Adrenal gland (tissue), 12 donors: ENCODE data around the gene TUBA1B. TPM values are rescaled to one million over a fixed set of nuclear protein-coding genes. Genes with fewer than 3 reads are reported as not detected.

ENCODE experiments used
- DNase-seq, 7 donors: peaks; one replicate each; pipeline ENCODE4 v3.0.0-alpha.2; 2019 to 2020
- H3K27ac ChIP-seq, 5 donors: fragments of 200-600 bp; sonication (generic) in 4 of 5; 1 replicate in 3 of 5; 2 replicates in 2 of 5; pipeline versions ENCODE4 v1.5.1 to v1.8.0; 2016 to 2020; ENCODE audit warnings: mild to moderate bottlenecking in 1 of 5
- H3K27me3 ChIP-seq: fragments of 200-600 bp; 2 replicates; pipeline ENCODE4 v1.8.0; 2021
- H3K36me3 ChIP-seq, 2 donors: fragments of 200-600 bp; replicated peaks in 1 of 2; 1 replicate in 1 of 2; 2 replicates in 1 of 2; pipeline versions ENCODE4 v1.5.1 to v1.8.0; 2018 to 2022
- H3K4me1 ChIP-seq, 2 donors: fragments of 200-600 bp; replicated peaks in 1 of 2; 1 replicate in 1 of 2; 2 replicates in 1 of 2; pipeline versions ENCODE4 v1.5.1 to v1.8.0; 2018 to 2021
- H3K4me3 ChIP-seq, 4 donors: fragments of 200-600 bp; sonication (generic) in 3 of 4; one replicate each; pipeline ENCODE4 v1.5.1; 2016 to 2018
- H3K9me3 ChIP-seq, 3 donors: fragments of 200-600 bp; sonication (generic) in 1 of 3; replicated peaks in 1 of 3; 1 replicate in 2 of 3; 2 replicates in 1 of 3; pipeline versions ENCODE4 v1.5.1 to v1.8.0; 2016 to 2021
- CTCF ChIP-seq, 6 experiments: fragments of 450-650 bp in 4 of 6; fragments of 200-600 bp in 2 of 6; sonication (generic) in 1 of 6; IDR thresholded peaks; 1 replicate in 5 of 6; 2 replicates in 1 of 6; pipeline versions ENCODE4 v1.5.1 to v1.8.0; 2016 to 2021; ENCODE audit warnings: antibody characterized with exemption in 6 of 6, mild to moderate bottlenecking in 2 of 6, moderate library complexity in 1 of 6
- POLR2A ChIP-seq, 2 donors: fragments of 450-650 bp; IDR thresholded peaks; one replicate each; pipeline ENCODE4 v1.6.1; 2017; ENCODE audit warnings: antibody characterized with exemption in 2 of 2, mild to moderate bottlenecking in 2 of 2, moderate library complexity in 1 of 2
- WGBS, 4 donors: extraction: QIAGEN DNeasy Blood & Tissue Kit in 2 of 4; methylation state at CpG; one replicate each; pipeline versions ENCODE4 v1.1.5 to v1.1.7; 2013 to 2017; 5-methylcytosine and 5-hydroxymethylcytosine counted together
- intact Hi-C, 2 donors: fragments of 100-400 bp; cut with DNase I; formaldehyde crosslinking; loops; one replicate each; pipeline versions ENCODE4 v1.14.1 to v1.15.0; 2022 to 2023
- polyA plus RNA-seq, 3 donors: library from polyadenylated mRNA; stranded (reverse); fragments of 200-250 nt in 2 of 3; fragments of 350-450 nt in 1 of 3; fragmentation: Illumina TruSeq in 1 of 3; extraction: RNeasy Lipid Tissue Mini Kit (QIAGEN cat#74804) in 1 of 3; gene quantifications; one replicate each; pipeline ENCODE4 v1.2.3, GENCODE V29; 2013 to 2014
- total RNA-seq, 9 donors: library from RNA; depleted of rRNA in 4 of 9; stranded (reverse); fragments of >200 nt in 4 of 9; fragments of 120-200 nt in 1 of 9; fragmentation: NEBNext Ultra II Directional in 1 of 9; extraction: Animal tissue kit (Norgen Biotek cat#: 25700) in 1 of 9; gene quantifications; one replicate each; pipeline versions ENCODE4 v1.1.0 to v1.2.4, GENCODE V29; 2013 to 2023
- donor health status: healthy with polysubstance abuse.
- donor health status: Bipolar disorder and iron deficiency.
- donor health status: DM: yes; HTN: yes; CAD: no.
- donor health status: DM: no; HTN: no; CAD: no.
- donor health status: DM: no; HTN: no; CAD: no.
- donor health status: DM: yes; HTN: yes; CAD: no.

TUBA1B gene
- total and polyA plus RNA-seq, 12 donors, result 174 to 830 (median 377) TPM

- WGBS, 4 donors, result 95 to 100% (median 99%) methylated on average over 2 of the region's 2 CpGs
Observed at GRCh38 chr12:49147384-49147783, 16.2 kb upstream of the TUBA1B start.

GRCh38 chr12:49146406-49146805 lies 15.2 kb upstream of the TUBA1B start:
- Histone ChIP-seq H3K4me3 (no peak overlapping the region), H3K27me3 (no peaks in the 10 kb centered on the region), H3K9me3 (no peaks in the 10 kb centered on the region), H3K4me1 (no peaks in the 10 kb centered on the region), H3K27ac (no peak overlapping the region), H3K36me3 (no peaks in the 10 kb centered on the region)
- DNase-seq, result no peak
- WGBS, 4 donors, result 89 to 98% (median 97%) methylated on average over 1 of the region's 1 CpG
- intact Hi-C loops, result no loop called here
- TF ChIP-seq POLR2A (IDR thresholded peaks at IDR 0.05) (no peak), CTCF (IDR thresholded peaks at IDR 0.05) (no peak)

More at GRCh38 chr12:49147384-49147783, 16.2 kb upstream of the TUBA1B start:
- Histone ChIP-seq H3K4me3 (no peak overlapping the region), H3K4me1 (no peaks in the 10 kb centered on the region), H3K27ac (no peak overlapping the region), H3K9me3 (no peaks in the 10 kb centered on the region), H3K27me3 (no peaks in the 10 kb centered on the region), H3K36me3 (no peaks in the 10 kb centered on the region)
- TF ChIP-seq POLR2A (IDR thresholded peaks at IDR 0.05) (no peak), CTCF (IDR thresholded peaks at IDR 0.05) (no peak)
- intact Hi-C loops, result no loop called here
- no peak for DNase-seq

- Histone ChIP-seq H3K36me3 (no peaks in the 10 kb centered on the region), H3K4me3 (no peak overlapping the region), H3K27me3 (no peaks in the 10 kb centered on the region), H3K9me3 (no peaks in the 10 kb centered on the region), H3K4me1 (no peaks in the 10 kb centered on the region), H3K27ac (no peak overlapping the region)
- intact Hi-C loops, result no loop called here
- TF ChIP-seq POLR2A (IDR thresholded peaks at IDR 0.05), result no peak
- no peak for TF ChIP-seq CTCF (IDR thresholded peaks at IDR 0.05)
- WGBS, 4 donors, result 81 to 95% (median 87%) methylated on average over 2 of the region's 2 CpGs
- no peak for DNase-seq
Observed at GRCh38 chr12:49144384-49144783, 13.2 kb upstream of the TUBA1B start.

- intact Hi-C loops, result loop anchor here in 1 of 2 donors (10.0 kb wide), 2 partner anchors 46 to 96 kb away; partner anchors contain the start of gene TUBA1A
- Histone ChIP-seq H3K36me3 (no peaks in the 10 kb centered on the region), H3K4me3 (no peak overlapping the region), H3K27ac (no peak overlapping the region), H3K27me3 (no peaks in the 10 kb centered on the region), H3K9me3 (no peaks in the 10 kb centered on the region), H3K4me1 (no peaks in the 10 kb centered on the region)
- 91 to 94% (median 93%) methylated on average over 2 of the region's 2 CpGs for WGBS, 4 donors
- TF ChIP-seq CTCF (IDR thresholded peaks at IDR 0.05), result no peak
- TF ChIP-seq POLR2A (IDR thresholded peaks at IDR 0.05), result no peak
- no peak for DNase-seq
Observed at GRCh38 chr12:49138999-49139398, 7.8 kb upstream of the TUBA1B start.
